ENCODE results near the gene WASF3. TPM values are rescaled to one million over a fixed set of nuclear protein-coding genes. Genes with fewer than 3 reads are reported as not detected.

WASF3 gene
- total and polyA plus RNA-seq, 2 of the 13 experiments (the other 11 are each of a cell fraction or from before 2014, with no cell fraction given) = 10.4 to 17.2 TPM

DNA sequence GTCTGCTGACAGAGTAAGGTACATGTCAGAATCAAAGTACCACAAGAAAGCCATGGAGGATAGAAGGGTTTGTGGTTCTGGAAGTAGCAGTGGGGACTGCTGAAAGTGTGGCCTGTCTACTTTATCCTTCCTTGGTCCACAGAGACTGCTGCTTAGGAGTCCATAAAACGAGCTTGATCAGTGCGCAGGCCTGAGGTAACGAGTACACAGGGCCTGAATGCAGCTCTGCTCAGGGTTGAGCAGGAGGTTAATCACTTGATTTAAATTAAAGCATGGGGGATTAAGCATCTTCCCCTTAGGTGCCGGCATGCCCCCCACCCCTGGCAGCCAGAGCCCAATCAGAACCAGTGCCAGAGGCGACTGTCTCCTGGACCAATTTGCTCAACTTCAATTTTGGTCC lies 34.9 kb upstream of the WASF3 start:
- peaks cover 0 to 3% of the 10 kb centered on the region in 2 experiments; a peak in 1 of 5 replicates for H3K27me3 ChIP-seq (ENCODE audit: control insufficient read depth in 1 of 2, insufficient read depth in 2 of 2, low read length in 2 of 2)
- no peak for ATAC-seq
- intact Hi-C loops (cut with micrococcal nuclease; ENCODE audit: unreplicated experiment) = no loop called here
- 0% methylated on average over 1 of the region's 5 CpGs for WGBS (ENCODE audit: low lambda C conversion rate)
- no peaks in the 10 kb centered on the region for H3K4me1 ChIP-seq (ENCODE audit: insufficient read depth, low read length)
- H3K36me3 ChIP-seq (replicated peaks in 1 of 2; ENCODE audit: control insufficient read depth in 1 of 2, insufficient read depth in 2 of 2, low read length in 2 of 2) = no peaks in the 10 kb centered on the region
- H4K20me1 ChIP-seq (ENCODE audit: insufficient read depth, low read length) = no peaks in the 10 kb centered on the region
- DNase-seq (ENCODE audit: low spot score) = no peak
- no peak for FAIRE-seq
- no peak overlapping the region for H3K27ac ChIP-seq (ENCODE audit: extremely low read length, insufficient read depth, low read length)
- H3K4me2 ChIP-seq (ENCODE audit: low read depth, low read length) = no peak overlapping the region
- ChIA-PET POLR2A (no interaction called here), CTCF (ENCODE audit: low intra/inter-chr PET ratio, low total read pairs) (no interaction called here)
- H3K79me2 ChIP-seq (ENCODE audit: insufficient read depth, low read length) = no peaks in the 10 kb centered on the region
- in situ Hi-C loops (cut with HindIII; ENCODE audit: extremely low pct_ligation_motif_present, low pct_unique_long_range_greater_than_20kb) = no loop called here
- no peaks in the 10 kb centered on the region for H3K9me3 ChIP-seq (ENCODE audit: low read length)
- BruUV-seq (replicated peaks) = no TSS peak
- no peak overlapping the region for H3K9ac ChIP-seq (ENCODE audit: insufficient read depth, low read depth, low read length)
- no peak overlapping the region for H3K4me3 ChIP-seq (replicated peaks in 1 of 3; ENCODE audit: insufficient read depth in 1 of 3, low read depth in 2 of 3, low read length in 3 of 3)
- H2AFZ ChIP-seq (ENCODE audit: low read length) = no peak overlapping the region
- no peak for TF ChIP-seq CENPT (CRISPR knock-in tag; IDR thresholded peaks at IDR 0.05; ENCODE audit: low read depth)
- TF ChIP-seq SP140L (CRISPR knock-in tag; IDR thresholded peaks at IDR 0.05; ENCODE audit: borderline replicate concordance) = no peak
- TF ChIP-seq, protein P1, sequence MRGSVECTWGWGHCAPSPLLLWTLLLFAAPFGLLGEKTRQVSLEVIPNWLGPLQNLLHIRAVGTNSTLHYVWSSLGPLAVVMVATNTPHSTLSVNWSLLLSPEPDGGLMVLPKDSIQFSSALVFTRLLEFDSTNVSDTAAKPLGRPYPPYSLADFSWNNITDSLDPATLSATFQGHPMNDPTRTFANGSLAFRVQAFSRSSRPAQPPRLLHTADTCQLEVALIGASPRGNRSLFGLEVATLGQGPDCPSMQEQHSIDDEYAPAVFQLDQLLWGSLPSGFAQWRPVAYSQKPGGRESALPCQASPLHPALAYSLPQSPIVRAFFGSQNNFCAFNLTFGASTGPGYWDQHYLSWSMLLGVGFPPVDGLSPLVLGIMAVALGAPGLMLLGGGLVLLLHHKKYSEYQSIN (CRISPR knock-in tag; IDR thresholded peaks at IDR 0.05; ENCODE audit: borderline replicate concordance) = no peak
- TF ChIP-seq, protein P2, sequence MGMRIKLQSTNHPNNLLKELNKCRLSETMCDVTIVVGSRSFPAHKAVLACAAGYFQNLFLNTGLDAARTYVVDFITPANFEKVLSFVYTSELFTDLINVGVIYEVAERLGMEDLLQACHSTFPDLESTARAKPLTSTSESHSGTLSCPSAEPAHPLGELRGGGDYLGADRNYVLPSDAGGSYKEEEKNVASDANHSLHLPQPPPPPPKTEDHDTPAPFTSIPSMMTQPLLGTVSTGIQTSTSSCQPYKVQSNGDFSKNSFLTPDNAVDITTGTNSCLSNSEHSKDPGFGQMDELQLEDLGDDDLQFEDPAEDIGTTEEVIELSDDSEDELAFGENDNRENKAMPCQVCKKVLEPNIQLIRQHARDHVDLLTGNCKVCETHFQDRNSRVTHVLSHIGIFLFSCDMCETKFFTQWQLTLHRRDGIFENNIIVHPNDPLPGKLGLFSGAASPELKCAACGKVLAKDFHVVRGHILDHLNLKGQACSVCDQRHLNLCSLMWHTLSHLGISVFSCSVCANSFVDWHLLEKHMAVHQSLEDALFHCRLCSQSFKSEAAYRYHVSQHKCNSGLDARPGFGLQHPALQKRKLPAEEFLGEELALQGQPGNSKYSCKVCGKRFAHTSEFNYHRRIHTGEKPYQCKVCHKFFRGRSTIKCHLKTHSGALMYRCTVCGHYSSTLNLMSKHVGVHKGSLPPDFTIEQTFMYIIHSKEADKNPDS (CRISPR knock-in tag; IDR thresholded peaks at IDR 0.05) = no peak
- no peak for TF ChIP-seq CREB1 (IDR thresholded peaks at IDR 0.05)
- no peak for TF ChIP-seq CREB1 (CRISPR knock-in tag; IDR thresholded peaks at IDR 0.05)
- TF ChIP-seq KDM4B (CRISPR knock-in tag; IDR thresholded peaks at IDR 0.05) = no peak
- TF ChIP-seq, protein P3, sequence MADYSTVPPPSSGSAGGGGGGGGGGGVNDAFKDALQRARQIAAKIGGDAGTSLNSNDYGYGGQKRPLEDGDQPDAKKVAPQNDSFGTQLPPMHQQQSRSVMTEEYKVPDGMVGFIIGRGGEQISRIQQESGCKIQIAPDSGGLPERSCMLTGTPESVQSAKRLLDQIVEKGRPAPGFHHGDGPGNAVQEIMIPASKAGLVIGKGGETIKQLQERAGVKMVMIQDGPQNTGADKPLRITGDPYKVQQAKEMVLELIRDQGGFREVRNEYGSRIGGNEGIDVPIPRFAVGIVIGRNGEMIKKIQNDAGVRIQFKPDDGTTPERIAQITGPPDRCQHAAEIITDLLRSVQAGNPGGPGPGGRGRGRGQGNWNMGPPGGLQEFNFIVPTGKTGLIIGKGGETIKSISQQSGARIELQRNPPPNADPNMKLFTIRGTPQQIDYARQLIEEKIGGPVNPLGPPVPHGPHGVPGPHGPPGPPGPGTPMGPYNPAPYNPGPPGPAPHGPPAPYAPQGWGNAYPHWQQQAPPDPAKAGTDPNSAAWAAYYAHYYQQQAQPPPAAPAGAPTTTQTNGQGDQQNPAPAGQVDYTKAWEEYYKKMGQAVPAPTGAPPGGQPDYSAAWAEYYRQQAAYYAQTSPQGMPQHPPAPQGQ (CRISPR knock-in tag; IDR thresholded peaks at IDR 0.05; ENCODE audit: borderline replicate concordance) = no peak
- TF ChIP-seq, protein P4, sequence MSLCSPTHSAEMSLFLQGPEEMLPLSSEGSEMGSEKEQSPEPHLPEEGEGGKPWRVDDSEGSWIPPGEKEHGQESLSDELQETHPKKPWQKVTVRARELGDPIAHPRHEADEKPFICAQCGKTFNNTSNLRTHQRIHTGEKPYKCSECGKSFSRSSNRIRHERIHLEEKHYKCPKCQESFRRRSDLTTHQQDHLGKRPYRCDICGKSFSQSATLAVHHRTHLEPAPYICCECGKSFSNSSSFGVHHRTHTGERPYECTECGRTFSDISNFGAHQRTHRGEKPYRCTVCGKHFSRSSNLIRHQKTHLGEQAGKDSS (CRISPR knock-in tag; IDR thresholded peaks at IDR 0.05; ENCODE audit: borderline replicate concordance, low read depth) = no peak
- no peak for TF ChIP-seq MAF1 (CRISPR knock-in tag; IDR thresholded peaks at IDR 0.05; ENCODE audit: borderline replicate concordance)
- TF ChIP-seq NFYB (CRISPR knock-in tag; IDR thresholded peaks at IDR 0.05) = no peak
- TF ChIP-seq XBP1 (CRISPR knock-in tag; IDR thresholded peaks at IDR 0.05) = no peak
- no peak for TF ChIP-seq ZNF510 (CRISPR knock-in tag; IDR thresholded peaks at IDR 0.05; ENCODE audit: low read depth)
- TF ChIP-seq, protein P5, sequence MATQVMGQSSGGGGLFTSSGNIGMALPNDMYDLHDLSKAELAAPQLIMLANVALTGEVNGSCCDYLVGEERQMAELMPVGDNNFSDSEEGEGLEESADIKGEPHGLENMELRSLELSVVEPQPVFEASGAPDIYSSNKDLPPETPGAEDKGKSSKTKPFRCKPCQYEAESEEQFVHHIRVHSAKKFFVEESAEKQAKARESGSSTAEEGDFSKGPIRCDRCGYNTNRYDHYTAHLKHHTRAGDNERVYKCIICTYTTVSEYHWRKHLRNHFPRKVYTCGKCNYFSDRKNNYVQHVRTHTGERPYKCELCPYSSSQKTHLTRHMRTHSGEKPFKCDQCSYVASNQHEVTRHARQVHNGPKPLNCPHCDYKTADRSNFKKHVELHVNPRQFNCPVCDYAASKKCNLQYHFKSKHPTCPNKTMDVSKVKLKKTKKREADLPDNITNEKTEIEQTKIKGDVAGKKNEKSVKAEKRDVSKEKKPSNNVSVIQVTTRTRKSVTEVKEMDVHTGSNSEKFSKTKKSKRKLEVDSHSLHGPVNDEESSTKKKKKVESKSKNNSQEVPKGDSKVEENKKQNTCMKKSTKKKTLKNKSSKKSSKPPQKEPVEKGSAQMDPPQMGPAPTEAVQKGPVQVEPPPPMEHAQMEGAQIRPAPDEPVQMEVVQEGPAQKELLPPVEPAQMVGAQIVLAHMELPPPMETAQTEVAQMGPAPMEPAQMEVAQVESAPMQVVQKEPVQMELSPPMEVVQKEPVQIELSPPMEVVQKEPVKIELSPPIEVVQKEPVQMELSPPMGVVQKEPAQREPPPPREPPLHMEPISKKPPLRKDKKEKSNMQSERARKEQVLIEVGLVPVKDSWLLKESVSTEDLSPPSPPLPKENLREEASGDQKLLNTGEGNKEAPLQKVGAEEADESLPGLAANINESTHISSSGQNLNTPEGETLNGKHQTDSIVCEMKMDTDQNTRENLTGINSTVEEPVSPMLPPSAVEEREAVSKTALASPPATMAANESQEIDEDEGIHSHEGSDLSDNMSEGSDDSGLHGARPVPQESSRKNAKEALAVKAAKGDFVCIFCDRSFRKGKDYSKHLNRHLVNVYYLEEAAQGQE (IDR thresholded peaks at IDR 0.05; ENCODE audit: borderline replicate concordance in 1 of 2, low read depth in 1 of 2, low read length in 2 of 2) = no peak
- no peak for TF ChIP-seq GATAD2A (CRISPR knock-in tag; IDR thresholded peaks at IDR 0.05)

All from HepG2 (cell line).